SK-N-MC (cell line): Measurements from ENCODE around the gene DIP2C.

Source experiments
- EZH2 ChIP-seq: fragments of 200-600 bp; sonication (generic); IDR thresholded peaks from one replicate; pipeline ENCODE4 v1.6.1; 2017; ENCODE audit warnings: antibody characterized with exemption
- FOXP2 ChIP-seq: optimal IDR thresholded peaks from 2 replicates; pipeline ENCODE3; 2011; ENCODE audit warnings: mild to moderate bottlenecking, moderate library complexity; ENCODE audit not compliant: insufficient read depth; ENCODE audit errors: extremely low read length, control extremely low read depth
- POLR2AphosphoS5 ChIP-seq: IDR thresholded peaks from 2 replicates; pipeline ENCODE4 v1.6.1; 2012; ENCODE audit warnings: mild to moderate bottlenecking, low read depth, low read length, borderline replicate concordance

- TF ChIP-seq EZH2 = no peak
- no peak for TF ChIP-seq POLR2AphosphoS5
- TF ChIP-seq FOXP2 = no peak
Observed at GRCh38 chr10:565676-566075, 123.8 kb downstream of the DIP2C start.
